Thymus (tissue), 11 donors: Measurements from ENCODE around the gene THSD4. TPM values are rescaled to one million over a fixed set of nuclear protein-coding genes. Genes with fewer than 3 reads are reported as not detected.

Experiments
- DNase-seq, 9 donors: peaks; one replicate each; pipeline ENCODE4 v3.0.0-alpha.2; 2013; ENCODE audit warnings: low spot score in 9 of 9, low read depth in 6 of 9, missing footprints in 1 of 9
- H3K27ac ChIP-seq, 2 donors: one replicate each; pipeline ENCODE4 v1.5.1; 2013; ENCODE audit warnings: control low read depth in 1 of 2, low read depth in 1 of 2, low read length in 1 of 2, mild to moderate bottlenecking in 1 of 2, moderate library complexity in 1 of 2
- H3K27me3 ChIP-seq, 2 donors: one replicate each; pipeline ENCODE4 v1.5.1; 2013; ENCODE audit warnings: low read length in 1 of 2; ENCODE audit not compliant: control insufficient read depth in 2 of 2, insufficient read depth in 1 of 2
- H3K36me3 ChIP-seq, 2 donors: one replicate each; pipeline ENCODE4 v1.5.1; 2013; ENCODE audit warnings: low read length in 1 of 2, mild to moderate bottlenecking in 1 of 2, moderate library complexity in 1 of 2; ENCODE audit not compliant: control insufficient read depth in 2 of 2, insufficient read depth in 2 of 2
- H3K4me1 ChIP-seq, 2 donors: one replicate each; pipeline ENCODE4 v1.5.1; 2013; ENCODE audit warnings: low read length in 2 of 2; ENCODE audit not compliant: control insufficient read depth in 2 of 2, insufficient read depth in 2 of 2
- H3K4me3 ChIP-seq, 2 donors: one replicate each; pipeline ENCODE4 v1.5.1; 2013; ENCODE audit warnings: low read length in 2 of 2, control low read depth in 1 of 2, mild to moderate bottlenecking in 1 of 2
- H3K9me3 ChIP-seq, 2 donors: one replicate each; pipeline ENCODE4 v1.5.1; 2013; ENCODE audit warnings: low read length in 1 of 2, mild to moderate bottlenecking in 1 of 2; ENCODE audit not compliant: control insufficient read depth in 2 of 2, insufficient read depth in 1 of 2
- WGBS: extraction: QIAGEN DNeasy Blood & Tissue Kit; methylation state at CpG from one replicate; pipeline ENCODE4 v1.1.7; 2013; 5-methylcytosine and 5-hydroxymethylcytosine counted together
- polyA plus RNA-seq: library from polyadenylated mRNA; stranded (reverse); fragments of 200-250 nt; gene quantifications from one replicate; pipeline ENCODE4 v1.2.3, GENCODE V29; 2013
- total RNA-seq: library from RNA; stranded (reverse); fragments of 120-200 nt; gene quantifications from one replicate; pipeline ENCODE4 v1.2.4, GENCODE V29; 2013
- donor health status: healthy.

The THSD4 gene
- total and polyA plus RNA-seq, 2 donors: 1.7 to 2.2 TPM

DNA sequence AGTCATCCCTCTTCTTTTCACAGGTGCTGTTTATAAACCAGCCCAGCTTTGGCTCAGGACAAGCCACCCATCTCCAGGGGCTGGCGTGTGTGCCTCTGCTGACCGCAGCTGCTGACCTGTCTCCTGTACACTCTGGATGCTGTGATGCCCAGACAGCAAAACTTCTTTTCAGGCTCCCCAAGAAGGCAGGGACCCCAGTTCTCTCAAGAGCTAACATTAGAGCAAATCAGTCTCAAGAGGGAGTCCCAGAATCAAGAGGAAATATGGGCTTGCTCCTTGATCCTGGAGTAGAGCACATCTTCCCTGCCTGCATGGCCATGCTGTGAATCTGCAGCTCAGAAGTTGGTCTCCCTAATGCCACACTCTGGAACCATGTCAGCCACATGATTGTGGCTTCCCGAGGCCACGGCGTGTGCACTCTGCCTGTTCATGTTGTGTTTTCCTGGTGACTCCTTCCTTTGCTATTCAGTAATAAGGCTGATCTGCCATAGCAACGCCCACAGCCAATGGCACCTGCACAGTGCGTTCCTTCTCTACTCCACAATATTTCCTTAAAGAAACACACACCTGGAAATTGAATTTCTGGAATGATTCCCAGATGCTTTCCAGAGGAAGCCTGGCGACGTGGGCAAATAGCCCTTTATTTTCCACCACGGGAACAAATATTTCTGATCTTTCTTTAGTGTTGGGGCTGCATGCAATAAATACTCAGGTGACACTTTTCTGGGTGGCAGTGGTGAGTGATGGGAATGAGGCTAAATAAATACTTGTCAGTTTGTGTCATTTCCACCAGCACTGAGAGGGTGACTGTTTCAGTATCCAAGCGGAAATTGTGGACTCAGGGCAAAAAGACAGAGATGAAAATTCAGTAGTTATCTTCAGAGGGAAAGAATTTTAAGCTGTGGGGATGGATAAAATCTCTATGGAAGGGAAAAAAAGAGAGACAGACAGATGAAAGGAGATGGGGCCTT, 21.9 kb upstream of the THSD4 start:
- 89% methylated on average over 11 of the region's 11 CpGs for WGBS
- H3K27ac ChIP-seq: no peak overlapping the region
- no peak for DNase-seq

GRCh38 chr15:71094137-71094536, 21.1 kb upstream of the THSD4 start:
- H3K36me3 ChIP-seq: no peaks in the 10 kb centered on the region
- no peaks in the 10 kb centered on the region for H3K9me3 ChIP-seq
- no peak overlapping the region for H3K27ac ChIP-seq
- H3K27me3 ChIP-seq: no peaks in the 10 kb centered on the region
- WGBS: 97% methylated on average over 2 of the region's 2 CpGs
- no peak for DNase-seq
- H3K4me1 ChIP-seq: no peaks in the 10 kb centered on the region
- no peak overlapping the region for H3K4me3 ChIP-seq

More for the DNA sequence above, 21.9 kb upstream of the THSD4 start:
- Histone ChIP-seq H3K4me1 (no peaks in the 10 kb centered on the region), H3K4me3 (no peak overlapping the region), H3K27me3 (no peaks in the 10 kb centered on the region), H3K36me3 (no peaks in the 10 kb centered on the region), H3K9me3 (no peaks in the 10 kb centered on the region)

GRCh38 chr15:71096676-71097075, 18.6 kb upstream of the THSD4 start:
- H3K4me3 ChIP-seq: no peak overlapping the region
- H3K36me3 ChIP-seq: no peaks in the 10 kb centered on the region
- no peaks in the 10 kb centered on the region for H3K4me1 ChIP-seq
- WGBS: 58% methylated on average over 3 of the region's 3 CpGs
- H3K27me3 ChIP-seq: no peaks in the 10 kb centered on the region
- no peak overlapping the region for H3K27ac ChIP-seq
- no peaks in the 10 kb centered on the region for H3K9me3 ChIP-seq
- DNase-seq: no peak

DNA sequence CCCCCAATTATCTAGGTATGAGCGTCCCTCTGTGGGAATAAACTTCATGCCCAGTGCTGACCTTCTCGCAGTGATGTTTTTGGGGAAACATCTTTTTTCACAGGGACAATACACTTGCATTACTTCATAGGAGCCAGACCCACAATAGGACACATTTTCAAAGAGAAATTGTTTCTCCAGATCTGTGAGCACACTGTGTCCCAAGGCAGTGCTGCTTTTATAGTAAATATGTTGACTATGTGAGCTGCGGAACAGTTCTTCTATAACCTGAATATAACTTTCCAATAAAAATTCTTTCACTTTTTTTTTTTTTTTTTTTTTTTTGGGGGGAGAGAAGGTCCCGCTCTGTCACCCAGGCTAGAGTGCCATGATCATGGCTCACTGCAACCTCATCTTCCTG, 17.4 kb upstream of the THSD4 start:
- no peaks in the 10 kb centered on the region for H3K9me3 ChIP-seq
- no peaks in the 10 kb centered on the region for H3K4me1 ChIP-seq
- DNase-seq: no peak
- no peaks in the 10 kb centered on the region for H3K27me3 ChIP-seq
- H3K36me3 ChIP-seq: no peaks in the 10 kb centered on the region
- no peak overlapping the region for H3K27ac ChIP-seq
- 98% methylated on average over 4 of the region's 4 CpGs for WGBS
- H3K4me3 ChIP-seq: no peak overlapping the region

GRCh38 chr15:71098920-71099319, 16.4 kb upstream of the THSD4 start:
- H3K4me3 ChIP-seq: no peak overlapping the region
- no peak overlapping the region for H3K27ac ChIP-seq
- WGBS: 89% methylated on average over 1 of the region's 1 CpG
- no peaks in the 10 kb centered on the region for H3K36me3 ChIP-seq
- H3K9me3 ChIP-seq: no peaks in the 10 kb centered on the region
- DNase-seq: no peak
- H3K27me3 ChIP-seq: no peaks in the 10 kb centered on the region
- no peaks in the 10 kb centered on the region for H3K4me1 ChIP-seq

GRCh38 chr15:71103102-71103676, 12.1 kb upstream of the THSD4 start:
- DNase-seq: no peak
- Histone ChIP-seq H3K4me1 (no peaks in the 10 kb centered on the region), H3K27ac (no peak overlapping the region), H3K27me3 (no peaks in the 10 kb centered on the region), H3K4me3 (no peak overlapping the region), H3K36me3 (no peaks in the 10 kb centered on the region), H3K9me3 (no peaks in the 10 kb centered on the region)
- 43% methylated on average over 2 of the region's 2 CpGs for WGBS

- no peak overlapping the region for H3K4me3 ChIP-seq
- H3K4me1 ChIP-seq: no peaks in the 10 kb centered on the region
- H3K36me3 ChIP-seq: no peaks in the 10 kb centered on the region
- 91% methylated on average over 7 of the region's 7 CpGs for WGBS
- no peaks in the 10 kb centered on the region for H3K9me3 ChIP-seq
- H3K27ac ChIP-seq: no peak overlapping the region
- no peak for DNase-seq
- H3K27me3 ChIP-seq: no peaks in the 10 kb centered on the region
Observed at GRCh38 chr15:71104636-71105035, 10.6 kb upstream of the THSD4 start.

- 86% methylated on average over 2 of the region's 2 CpGs for WGBS
- Histone ChIP-seq H3K36me3 (no peaks in the 10 kb centered on the region), H3K27ac (no peak overlapping the region), H3K4me3 (no peak overlapping the region), H3K27me3 (no peaks in the 10 kb centered on the region), H3K4me1 (no peaks in the 10 kb centered on the region), H3K9me3 (no peaks in the 10 kb centered on the region)
- no peak for DNase-seq
Observed at GRCh38 chr15:71105444-71105843, 9.8 kb upstream of the THSD4 start.

- no peak overlapping the region for H3K27ac ChIP-seq
- H3K4me3 ChIP-seq: no peak overlapping the region
- no peaks in the 10 kb centered on the region for H3K27me3 ChIP-seq
- H3K36me3 ChIP-seq: no peaks in the 10 kb centered on the region
- no peak for DNase-seq
- 70% methylated on average over 4 of the region's 4 CpGs for WGBS
- H3K4me1 ChIP-seq: no peaks in the 10 kb centered on the region
- H3K9me3 ChIP-seq: no peaks in the 10 kb centered on the region
Observed at GRCh38 chr15:71106802-71107500, 8.3 kb upstream of the THSD4 start.
